HCEC 1CT (cell line): ENCODE measurements around the gene NR2F1-AS1.

Experiments used
- DNase-seq: peaks from one replicate; pipeline ENCODE4 v3.0.0-alpha.2; 2017

The NR2F1-AS1 gene

DNA sequence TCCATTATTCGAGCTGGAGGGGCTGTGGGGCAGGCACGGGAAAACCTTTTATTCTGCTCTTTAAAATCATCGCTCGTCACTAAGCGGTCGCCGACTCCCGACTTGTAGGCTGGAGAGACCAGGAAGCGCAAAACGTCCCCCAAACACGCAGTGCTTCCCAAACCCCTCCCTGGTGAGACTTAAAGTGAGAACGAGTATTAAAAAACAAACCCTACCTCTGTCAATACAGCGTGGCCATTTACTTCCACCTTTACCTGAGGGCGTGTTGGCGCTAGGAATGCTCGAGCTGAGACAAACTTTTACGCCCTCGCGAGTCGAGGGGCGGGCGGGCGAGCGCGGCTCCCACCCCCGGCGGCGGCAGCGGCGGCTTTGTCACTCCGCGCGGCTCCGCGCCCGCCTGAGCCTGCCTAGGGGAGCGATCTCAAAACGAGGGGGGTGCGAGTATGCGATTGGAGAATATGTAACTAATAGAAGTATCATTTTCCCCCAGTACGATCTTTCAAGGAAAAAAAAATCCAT, at the start of gene NR2F1-AS1:
Gene NR2F1-AS1 (minus strand): TSS at position 293 of the 519 bp plus-strand sequence.
- peak; percentile 52 for DNase-seq

DNA sequence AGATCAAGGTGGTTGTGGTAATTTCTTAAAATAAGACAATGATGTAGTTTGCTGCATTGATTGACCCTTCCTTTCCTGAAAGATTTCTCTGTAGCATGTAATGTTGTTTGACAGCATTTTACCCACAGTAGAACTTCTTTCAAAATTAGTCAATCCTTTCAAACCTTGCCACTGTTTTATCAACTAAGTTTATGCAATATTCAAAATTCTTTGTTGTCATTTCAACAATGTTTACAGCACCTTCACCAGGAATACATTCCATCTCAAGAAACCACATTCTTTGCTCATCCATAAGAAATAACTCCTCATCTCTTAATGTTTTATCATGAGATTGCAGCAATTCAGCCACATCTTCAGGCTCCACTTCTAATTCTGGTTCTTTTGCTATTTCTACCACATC, 45.8 kb upstream of the NR2F1-AS1 start:
- no peak for DNase-seq

DNA sequence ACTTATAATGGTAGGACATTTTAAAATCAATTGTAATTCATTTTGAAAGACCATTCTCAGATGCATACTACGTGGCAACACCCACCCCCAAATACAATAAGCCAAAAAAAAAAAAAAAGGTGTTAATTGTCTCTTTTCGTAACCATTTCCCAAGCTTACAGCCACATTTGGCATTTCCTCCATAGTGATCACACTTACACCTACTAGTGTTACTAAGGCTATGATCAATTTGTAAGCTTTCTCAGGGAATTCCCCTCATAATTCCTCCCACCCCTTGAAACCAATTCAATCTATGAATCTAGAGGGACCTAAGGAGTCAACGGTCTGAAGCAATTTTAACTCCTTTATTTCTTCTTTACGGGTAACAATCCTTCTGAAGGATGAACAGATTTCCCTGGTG, 42.1 kb upstream of the NR2F1-AS1 start:
- no peak for DNase-seq

DNA sequence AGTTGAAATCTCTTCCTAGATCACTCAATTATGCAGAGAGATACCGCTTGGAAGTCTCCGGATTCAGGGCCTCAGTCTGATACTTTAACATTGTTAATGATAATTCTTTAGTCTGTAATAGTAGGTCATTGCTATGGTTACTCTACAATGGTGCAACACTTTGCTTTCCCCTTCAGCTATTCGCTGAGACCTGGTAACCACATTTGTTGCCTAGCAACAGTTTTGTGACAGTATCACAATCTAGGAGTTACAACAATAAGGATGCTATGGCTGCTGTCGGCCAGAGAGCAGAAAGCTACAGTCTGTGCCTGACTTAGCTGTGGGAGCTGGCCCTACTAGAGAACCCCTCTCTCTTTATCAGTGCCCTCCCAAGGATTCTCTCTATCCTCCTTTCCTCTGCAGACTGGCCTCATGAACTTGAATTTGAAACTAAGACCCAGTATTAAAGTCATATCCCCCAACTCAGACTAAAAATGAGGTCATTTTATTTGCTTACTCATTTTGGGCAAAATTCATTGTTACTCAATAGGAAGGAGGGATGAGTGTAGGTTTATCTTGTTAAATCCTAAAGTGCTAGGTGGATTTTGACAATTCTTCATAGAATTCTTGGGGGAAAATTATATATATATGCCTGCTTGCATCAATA, 41.3 kb upstream of the NR2F1-AS1 start:
- peak; percentile 55 for DNase-seq

DNA sequence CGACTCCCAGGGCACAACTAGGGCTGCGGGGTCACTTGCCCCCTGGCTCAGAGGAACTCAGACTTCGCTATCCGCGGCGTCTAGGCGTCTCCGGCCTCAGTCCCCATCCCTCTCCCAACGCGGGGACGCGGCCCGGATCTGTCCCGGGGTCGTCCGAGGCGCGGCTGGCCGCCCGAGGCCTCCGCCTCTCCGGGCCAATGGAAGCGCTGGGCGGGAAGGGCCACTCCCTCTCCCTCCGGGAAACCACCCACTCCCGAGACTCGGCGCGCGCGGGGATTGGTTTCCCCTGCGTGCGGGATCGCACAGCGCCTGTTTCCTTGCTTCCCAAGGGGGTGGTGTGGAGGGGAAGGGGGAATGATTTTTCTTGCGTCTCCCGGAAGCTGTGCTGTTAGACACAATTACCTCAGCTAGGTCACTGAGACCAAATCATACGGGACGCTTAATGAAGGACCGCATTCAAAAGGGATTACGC, 40.3 kb upstream of the NR2F1-AS1 start:
- DNase-seq = peak; percentile 83

DNA sequence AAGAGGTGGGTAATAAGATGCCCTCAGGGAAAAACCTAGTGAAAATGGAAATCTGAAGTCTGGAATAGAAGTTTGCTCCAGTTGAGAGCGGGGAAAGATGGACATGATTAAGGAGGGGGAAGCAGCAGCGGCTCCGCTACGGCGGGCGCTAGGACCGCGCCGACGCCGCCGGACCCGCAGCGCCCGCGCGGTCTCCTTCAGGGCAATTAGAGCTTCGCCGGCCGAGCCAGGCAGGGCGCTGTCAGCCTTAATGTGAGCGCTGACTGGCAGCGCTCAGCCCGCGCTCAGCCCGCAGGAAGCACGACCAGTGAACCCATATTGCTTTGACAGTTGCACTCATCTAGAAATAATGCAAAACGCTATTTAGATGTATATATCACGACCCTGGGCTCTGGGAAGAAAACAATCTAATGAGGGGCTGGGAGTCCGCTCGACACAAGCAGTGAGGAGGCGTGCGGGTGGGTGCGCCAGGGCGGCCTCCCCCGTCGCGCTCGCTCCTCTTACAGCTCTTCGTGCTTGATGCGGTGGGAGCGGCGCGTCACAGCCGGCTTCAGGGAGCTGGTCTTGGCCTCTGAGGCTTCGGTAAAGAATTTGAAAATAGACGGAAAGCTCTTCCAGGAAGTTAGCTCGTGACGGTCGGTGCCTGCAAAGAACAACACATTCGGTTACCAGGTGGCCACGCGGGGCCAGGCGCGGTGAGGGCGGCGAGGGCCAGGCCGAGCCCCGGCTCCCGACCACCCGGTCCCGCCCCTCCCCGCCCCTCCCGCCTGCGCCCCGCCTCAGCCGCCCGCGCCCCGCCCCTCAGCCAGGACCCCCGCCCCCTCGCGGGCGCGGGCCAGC, 39.7 kb upstream of the NR2F1-AS1 start:
- peak; percentile 85 for DNase-seq

DNA sequence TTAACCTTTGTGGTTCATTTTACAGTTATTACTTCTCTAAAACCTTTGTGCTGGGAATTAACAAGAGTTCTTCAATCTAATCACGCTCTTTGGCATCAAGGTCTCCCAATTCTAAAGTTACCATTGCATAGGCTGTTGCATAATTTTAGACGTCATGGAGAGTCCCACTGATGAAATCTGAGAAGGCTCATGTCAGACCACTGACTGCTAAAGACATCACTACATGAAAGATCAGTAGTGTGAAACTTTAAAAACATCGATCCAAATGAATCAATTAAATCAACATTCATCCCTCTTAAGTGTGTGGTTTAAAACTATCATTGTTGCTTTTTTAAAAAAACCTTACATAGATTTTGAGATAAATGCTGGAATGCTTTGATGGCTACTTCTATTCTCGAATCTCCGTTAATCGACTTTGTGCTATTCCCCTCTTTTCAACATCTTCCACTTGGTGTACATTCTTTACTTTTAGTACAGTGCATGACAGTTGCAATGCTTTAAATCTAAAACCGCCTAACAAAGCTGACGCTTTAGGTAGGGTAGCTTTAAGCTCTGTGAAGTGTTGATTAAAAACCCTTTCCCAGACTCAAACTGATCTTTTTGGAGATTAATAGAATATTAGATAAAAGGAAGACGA, 35.6 kb upstream of the NR2F1-AS1 start:
- no peak for DNase-seq

DNA sequence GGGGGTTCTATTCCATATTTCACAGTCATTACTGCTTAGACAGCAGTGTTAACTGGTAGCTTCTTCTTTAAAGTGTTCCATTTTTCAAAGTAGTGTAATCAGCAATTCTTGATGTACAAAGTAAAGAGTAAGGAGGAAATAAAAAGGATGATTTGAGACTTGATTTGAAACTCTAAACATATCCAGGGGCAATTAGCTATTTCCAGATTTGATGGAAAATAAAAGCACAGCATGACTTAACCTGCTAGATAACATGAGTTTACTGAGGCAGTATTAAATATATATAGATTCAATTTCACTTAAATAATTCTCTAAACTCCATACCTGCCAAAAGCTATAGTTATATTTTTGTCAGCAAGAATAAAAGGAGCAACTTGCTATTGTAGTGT, 31.8 kb upstream of the NR2F1-AS1 start:
- no peak for DNase-seq

DNA sequence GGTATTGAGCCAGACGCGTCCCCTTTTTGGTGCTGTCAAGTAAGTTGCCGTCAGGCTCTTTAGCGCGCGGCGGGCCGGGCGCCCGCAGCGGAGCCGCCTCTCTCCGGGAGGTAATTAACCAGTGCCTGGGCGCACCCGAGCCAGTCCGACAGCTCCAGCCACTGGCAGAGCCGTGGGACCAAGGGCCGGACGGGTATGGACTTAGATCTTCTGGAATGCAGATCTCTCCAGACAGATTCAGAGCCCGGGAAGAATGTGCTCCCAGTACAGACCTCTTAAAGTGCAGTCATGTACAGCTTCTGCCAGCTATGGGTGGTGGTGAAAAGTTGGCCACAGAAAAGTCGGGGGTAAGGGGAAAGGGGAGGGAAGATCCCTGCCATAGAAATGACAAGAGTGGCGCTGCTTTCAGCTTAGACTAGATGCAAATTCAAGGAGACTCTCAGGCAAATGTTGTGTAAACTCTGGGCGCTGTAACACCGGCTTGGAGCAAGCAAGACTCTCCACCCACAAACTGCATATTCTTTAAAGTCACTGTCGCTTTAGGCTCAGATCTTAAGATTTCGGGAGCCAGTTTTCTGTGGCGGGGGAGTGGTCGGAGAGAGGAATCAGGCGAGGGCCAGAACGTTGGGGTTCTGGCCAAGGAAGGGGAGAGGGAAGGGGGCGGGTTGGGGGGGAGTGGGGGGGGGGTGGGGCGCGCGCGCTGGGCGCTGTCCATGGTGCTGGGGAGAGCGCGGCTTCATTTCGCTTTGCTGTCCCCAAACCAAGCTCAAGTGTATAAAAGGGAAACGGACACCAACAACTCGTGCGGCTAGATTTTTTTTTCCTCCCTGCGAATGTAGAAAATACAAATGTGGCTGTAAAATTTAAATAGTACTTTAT, 31.2 kb upstream of the NR2F1-AS1 start:
- DNase-seq = peak; percentile 43

DNA sequence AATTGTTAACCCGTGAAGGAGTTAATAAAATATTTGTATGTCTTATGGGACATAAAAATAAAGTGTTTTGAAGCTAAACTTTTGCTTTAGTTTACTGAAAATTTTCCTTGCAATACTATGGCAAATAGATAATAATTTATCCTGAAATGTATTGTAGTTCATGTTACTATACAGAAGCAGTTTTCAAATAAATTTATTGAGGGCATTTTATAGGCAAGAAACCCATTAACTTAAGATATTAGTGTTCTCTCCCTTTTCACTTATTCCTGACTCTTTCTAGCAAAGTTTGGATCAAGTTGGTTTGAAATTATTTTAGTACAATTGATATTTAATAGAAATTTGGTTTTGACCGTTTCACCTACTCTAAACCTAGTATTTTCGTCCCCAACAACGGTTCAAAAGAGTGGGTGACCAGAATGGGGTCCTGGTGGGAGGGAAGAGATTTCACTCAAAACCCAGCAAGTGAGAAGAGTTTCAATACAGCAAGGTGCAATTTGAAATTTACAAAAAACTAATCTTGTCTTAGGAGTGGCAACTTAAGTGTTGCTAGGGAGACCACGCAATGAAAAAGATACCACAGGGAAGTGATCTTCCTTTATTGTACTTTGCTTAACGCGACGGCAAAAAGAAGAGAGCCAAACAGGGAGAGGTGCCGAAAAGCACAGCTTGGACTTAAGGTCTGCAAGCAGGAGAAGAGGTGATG, 30.4 kb upstream of the NR2F1-AS1 start:
- DNase-seq = no peak

DNA sequence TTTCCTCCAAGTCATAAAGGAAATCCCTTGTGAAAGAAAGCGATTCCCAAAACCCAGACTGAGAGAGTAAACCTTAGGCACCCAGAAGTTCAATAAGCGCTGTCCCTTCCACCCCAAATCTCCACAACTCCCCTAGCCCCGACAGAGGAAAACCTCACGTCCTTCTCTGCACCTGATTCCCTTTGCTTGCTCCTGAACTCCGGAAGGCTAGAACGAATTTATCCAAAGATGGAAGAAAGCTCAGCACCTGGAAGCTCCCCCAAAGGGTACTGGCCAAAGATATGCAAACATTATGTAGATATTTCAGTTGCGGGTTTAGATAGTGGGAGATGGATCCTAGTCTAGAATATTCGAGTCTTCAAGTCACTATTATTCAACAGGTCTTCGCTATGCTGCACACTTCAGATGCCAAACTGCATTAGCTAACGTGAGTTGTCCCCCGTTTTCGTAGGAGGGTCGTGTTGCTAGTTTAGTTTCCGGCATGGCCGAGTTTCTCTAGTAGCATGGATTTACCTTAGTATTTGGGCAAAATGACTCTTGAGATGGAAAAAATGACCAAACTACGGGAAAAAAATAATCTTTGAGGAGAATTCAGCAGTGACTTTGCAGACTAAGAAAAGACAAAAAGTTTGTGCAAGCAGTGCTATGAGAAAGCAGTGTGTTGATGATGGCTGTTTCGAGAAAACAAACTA, 29.7 kb upstream of the NR2F1-AS1 start:
- DNase-seq = no peak

DNA sequence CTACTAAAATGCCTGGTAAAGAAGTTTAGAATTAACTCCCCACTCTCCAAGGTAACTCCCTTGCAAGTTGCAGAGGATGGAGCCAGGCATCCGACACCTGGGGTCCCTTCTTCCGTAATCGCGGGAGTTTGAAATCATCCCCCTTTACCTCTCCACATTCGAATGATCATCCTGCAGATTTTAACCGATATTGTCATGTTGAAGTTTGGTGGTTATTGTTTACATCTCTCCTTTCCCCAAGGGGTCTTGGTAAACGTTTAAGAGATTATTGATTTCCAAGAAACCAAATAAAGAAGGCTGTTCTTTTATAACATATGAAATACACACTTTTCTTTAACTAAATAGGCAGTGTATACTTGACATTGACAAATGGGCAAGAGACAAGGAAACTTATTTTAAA, 28.7 kb upstream of the NR2F1-AS1 start:
- no peak for DNase-seq

DNA sequence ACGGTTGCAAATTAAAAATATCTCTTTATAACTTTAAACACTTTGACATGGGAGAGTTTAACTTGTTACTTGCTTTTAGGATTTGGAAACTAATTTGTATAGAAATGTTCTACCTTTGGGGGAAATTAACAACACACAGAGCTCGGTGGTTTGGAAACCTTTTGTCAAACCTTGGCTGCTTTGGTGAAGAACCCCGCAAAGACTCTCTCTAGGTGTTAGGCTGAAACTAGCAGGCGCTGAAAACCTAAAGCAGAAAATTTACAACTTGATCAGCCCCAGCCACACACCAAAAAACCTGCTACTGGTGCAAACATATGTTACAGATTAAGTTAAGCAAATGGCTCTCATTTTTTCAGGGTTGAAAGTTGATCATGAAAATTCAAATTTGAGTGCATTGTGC, 27.8 kb upstream of the NR2F1-AS1 start:
- no peak for DNase-seq

DNA sequence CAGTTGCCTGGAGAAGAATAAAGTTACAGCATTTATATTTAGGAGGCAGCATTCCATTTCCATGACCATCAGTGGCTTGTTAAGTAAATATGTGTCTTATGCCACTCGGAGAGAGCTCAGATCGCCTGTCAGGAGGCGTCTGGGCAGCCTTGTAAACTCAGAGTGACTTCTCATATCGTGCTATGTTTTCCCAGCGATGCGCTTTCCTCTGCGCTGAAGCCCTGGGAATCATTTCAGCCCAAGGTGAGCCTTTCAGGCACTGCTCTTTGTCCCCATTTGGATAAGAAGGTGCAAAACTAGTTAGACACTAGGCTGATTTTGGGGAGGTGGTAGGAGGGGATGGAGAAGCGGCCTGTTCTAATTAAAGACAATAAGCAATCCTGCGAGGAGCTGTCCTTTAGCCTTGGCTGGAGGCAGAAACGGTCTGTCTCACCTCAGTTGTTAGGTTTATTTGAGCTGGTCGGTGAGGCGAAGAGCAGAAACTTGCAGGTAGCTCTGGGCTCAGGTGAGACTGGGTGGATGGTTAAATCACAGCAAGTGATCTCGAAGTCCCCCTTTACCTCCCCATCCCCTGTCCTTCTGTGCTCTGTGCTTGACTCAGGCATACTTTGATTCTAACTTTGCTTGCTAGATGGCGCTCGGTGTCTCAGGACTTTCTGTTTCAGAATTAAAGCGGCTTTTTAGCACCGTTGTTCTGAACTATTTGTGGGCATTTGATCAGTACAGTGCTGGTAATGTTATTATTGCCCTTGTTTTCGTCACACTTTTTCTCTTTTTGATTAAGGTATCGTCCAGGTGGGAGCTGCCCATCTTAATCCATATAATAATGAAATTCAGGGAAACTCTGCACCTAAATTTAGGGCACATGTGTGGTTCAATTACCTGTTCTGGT, 26.6 kb upstream of the NR2F1-AS1 start:
- peak; percentile 64 for DNase-seq

DNA sequence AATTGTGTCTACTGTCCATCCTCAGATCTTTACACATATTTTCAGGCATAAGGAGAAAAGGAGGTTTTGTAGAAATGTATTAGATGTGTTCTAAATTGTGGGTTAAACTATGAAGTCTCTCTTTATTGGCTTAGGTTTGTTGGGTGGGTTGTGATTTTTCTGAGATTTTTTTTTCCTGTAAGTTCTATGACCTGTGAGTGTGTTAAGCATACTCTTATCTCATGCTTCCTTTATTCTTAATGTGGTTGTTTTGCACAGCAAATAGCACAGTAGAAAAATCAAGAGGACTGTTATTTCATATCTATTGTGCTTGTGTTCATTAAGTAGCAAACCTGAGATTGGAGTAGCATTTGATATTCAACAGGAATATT, 25.3 kb upstream of the NR2F1-AS1 start:
- no peak for DNase-seq

DNA sequence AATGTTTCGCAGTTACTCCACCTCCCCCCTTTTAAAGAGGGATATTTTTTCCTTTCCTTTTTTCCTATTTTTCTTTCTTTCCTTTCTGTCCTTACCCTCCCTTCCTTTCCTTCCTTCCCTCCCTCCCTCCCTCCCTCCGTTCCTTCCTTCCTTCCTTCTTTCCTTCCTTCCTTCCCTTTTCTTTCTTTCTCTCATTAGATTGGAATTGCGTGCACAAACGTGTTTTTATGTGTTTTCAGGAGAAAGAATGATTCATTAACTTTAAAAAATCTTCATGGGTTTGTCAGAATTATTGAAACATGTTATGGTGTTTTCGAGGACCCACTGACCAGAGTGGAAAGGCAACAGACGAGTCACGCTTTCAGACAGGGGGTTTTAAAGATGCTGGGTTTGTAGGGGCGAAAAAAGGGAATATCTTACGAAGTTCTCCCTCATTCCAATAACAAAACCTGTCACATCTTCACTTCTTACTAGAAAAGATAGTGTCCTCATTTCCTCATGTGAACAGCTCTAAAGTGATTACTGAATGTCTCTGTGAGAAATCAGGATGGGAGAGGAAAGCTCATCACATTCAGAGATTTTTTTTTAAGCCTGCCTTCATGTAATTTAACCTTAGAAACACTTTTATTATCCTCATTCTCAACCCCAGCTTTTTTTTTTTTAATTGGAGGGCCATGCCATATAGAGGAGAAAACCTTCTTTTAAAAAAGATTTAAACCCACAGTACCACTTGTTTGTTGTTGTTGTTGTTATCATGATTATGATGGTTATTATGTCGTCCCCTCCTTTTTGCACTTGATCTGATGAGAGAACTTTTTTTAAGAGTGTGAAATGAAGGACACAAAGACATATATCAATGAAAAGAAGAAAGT, 23.9 kb upstream of the NR2F1-AS1 start:
- no peak for DNase-seq

DNA sequence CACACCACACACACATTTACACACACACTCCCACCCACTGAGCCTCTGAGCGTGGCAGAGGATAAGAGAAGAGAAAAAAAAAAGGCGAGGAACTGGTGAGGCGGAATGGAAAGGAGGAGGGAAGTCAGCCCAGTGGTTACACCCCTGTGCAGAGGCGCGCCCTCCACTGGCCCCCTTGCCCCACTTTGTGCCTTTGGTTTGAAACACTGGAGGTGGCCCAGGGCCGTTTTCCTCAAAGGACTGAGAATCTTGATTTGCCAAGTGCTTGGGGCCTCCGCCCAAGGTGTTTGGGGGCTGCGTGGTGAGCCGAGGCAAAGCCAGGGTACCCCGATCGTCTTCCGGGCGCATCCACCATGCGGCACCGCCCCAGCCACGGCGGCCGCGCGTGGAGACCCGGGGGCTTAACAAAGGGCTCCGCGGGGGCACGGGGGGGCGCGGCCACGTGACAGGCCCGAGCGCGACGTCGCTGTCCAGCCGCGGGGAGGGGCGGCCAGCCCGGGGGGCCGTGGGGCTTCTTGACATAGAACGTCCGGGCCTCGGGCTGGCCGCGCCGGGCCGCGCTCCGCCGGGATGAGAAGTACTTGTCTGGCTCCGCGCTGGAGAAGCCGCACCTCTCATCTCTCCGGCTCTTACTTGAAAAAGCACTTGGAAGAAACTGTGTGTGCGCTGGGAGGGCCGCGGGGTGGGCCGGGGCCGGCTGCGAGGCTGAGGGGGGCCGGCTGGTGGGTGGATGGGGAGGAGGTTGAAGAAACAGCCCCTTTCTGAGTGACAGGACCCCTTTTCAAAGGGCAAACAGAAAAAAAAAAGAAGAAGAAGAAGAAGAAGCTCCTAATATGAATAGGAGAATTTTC, 23.0 kb upstream of the NR2F1-AS1 start:
- DNase-seq = no peak

DNA sequence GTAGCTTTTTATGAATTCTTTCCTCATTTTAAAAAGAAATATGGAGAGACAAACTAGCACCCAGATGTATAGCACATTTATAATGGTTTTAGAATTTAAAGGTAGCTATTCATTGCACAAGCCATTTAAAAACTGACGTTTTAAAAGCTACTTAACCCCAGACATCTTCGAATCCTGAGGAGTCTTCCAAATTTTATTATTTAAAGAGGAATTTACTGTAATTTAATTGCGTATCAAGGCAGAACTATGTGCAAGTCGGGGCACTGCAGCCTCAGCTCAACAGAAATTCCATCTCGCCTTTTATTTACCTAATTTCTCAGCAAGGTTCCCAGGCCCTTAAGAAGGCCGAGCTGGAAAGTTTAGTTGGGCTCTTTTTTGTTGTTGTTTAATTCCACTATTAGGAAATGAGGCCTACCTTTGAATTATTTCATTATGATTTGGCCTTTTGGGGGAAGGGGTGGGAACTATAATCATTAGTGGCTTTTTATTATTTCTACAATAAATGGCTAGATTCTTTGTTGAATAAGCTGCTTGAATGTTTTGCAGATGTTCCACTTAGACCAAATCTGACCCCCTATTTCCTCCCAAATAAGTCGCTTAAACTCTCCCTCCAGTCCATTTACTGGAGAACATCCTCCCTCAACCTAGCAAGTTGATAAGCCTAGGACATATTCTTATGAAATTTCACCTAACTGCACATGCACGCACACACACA, 22.2 kb upstream of the NR2F1-AS1 start:
- DNase-seq = no peak
